Stimulated activated CD8-positive, alpha-beta memory T cell treated with anti-CD3 and anti-CD28 coated beads, Interleukin-12 subunit alpha, Interleukin-12 subunit beta, amount 100 ng/mL, for 24 hours (primary cell): Measurements from ENCODE around the gene RSPH10B.
"Not testable (repeated sequence)": the region's sequence is repeated elsewhere in the genome, so short reads cannot be mapped to it uniquely, and the experiment has no call there.

Source experiments
- DNase-seq: peaks from one replicate; pipeline ENCODE4 v3.0.0-alpha.2; 2020; ENCODE audit errors: extremely low read depth

The RSPH10B gene

DNA sequence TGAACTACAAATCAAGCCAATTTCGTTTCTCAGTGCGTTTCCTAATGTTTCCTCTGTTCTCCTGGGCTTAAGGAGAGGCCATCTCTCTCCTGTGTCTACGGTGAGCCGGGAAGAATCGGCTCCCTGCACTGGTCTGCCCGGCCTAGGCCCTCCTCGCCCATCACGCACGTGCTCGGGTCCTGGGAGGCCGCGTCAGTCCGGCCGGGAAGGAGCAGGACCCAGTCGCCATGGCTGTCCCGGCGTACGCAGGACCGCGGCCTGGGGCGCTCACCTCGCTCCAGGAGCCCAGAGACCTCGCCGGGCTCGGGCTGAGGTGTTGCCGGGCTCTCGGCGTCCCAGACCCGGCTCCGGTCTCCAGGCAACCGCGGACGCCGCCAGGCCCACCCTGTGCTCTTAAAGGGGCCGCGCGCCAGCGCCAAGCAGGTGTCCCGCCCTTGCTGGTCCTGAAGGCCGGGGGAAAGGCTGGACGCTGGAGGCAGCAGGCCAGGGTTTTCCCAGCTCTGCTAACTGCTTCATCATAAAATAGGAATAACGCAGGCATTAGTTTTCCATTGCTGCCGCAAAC lies at the start of gene RSPH10B:
TSS of gene RSPH10B (minus strand) at position 343 of the 565 bp plus-strand sequence. CDS start 3,573 bp downstream, outside the sequence.
- not testable (repeated sequence) for DNase-seq

DNA sequence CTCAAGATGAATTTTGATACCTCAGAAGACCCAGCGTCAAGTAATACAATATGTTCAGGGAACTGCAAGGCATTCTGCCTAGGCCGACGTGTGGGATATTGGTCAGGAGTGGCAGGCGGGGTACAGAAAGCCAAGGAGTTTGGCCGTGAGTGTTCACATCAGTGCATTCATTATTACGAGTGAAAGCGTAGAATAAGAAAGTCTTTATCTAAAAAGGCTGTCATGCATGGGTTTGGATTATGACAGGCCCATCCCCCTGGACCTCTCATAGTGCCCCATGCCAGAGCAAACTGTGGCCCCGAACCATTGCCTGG lies 46.1 kb upstream of the RSPH10B start:
- no peak for DNase-seq

DNA sequence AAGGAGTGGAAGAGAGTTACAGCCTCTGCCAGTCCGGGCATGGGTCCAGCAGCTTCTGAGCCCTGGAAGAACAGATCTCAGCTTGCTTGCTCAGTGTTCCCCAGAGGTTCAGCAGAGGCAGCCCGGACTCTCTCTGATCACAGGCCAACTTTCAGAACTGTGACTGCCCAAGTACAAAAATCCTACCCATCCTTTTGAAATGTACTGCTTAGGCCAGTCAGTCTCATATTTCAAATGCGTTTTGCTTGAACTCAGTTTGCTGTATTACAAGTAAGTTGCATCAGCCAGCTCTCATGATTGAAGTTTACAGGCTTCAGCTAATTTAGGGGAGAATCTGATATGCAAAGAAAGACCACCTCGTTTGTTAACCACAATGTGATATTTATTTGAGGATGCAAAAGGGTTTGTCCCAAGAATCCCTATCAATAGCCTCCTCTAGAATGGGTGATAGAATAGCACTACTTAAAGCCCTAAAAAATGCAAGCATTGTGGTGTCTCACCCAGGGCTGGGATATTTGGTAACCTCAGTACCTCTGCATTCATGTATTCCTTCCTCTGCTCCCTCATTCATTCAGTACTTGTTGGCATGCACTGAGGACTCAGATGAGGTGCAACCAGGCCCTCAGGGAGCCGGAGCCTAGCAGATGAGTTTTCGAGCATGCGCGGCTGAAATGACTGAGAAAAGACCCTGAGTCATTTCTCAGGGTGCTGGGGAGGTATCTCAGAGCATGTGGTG lies 45.6 kb upstream of the RSPH10B start:
- DNase-seq: no peak

- DNase-seq: no peak
Measured at GRCh38 chr7:6012355-6013104, 42.0 kb upstream of the RSPH10B start.

DNA sequence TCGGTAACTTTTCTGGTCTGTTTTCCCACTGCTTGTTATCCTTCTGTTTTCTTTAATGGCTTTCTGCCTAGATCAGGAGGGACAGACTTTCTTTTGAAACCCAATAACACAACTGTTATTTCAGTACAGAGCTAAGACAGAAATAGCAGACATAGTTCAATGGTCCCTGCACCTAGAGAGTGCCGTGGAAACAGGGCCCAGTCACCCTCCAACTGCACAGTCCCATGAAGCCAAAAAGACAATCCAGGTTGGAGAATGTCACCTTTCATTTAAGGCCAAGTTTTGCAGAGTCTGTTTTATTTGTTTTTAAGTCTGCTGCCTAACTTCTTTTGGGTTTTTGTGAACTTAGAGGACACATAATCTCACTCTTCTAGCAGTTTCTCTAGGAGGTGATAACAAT lies 41.1 kb upstream of the RSPH10B start:
- DNase-seq: no peak

- DNase-seq: not testable (repeated sequence)
Measured at GRCh38 chr7:6010370-6010769, 39.9 kb upstream of the RSPH10B start.

DNA sequence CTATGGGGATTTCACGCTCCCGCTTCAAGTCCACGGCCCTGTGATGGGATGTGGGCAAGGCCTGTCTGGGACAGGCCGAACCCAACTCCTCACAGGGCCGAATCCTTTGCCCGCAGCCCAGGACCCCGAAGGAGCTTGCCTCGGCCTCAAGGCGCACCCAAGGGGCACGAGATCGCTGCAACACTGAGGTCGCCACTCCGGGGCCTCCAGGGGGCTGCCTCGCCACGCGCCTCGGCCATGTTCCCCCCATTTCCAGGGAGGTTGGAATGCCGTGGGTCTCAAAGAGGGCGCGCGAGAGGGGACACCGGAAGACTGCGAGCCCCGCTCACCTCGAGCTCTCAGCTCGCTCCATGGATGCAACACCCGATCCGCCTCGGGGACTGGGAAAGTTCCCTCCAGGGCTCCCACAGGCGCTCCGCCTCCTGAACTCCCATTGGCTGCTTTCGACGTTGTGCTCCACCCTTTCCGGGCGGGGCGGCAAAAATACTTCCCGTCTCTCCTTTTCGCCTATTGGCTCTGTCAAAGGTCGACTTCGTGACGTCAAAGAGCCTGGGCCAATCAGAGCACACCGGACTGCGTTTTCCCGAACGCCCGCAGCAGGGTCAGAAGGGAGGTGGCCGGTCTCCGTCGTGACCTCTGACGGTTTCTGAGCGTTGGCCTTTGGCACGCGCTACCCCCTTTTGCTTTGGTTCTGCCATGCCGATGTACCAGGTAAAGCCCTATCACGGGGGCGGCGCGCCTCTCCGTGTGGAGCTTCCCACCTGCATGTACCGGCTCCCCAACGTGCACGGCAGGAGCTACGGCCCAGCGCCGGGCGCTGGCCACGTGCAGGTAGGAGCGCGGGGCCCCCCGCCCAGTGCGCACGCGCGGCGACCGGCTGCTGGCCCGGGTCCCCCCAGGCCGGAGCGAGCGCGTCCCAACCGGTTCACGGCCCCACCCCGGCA lies 38.5 kb upstream of the RSPH10B start, which contains the start of the genes AIMP2 and PMS2:
TSS of gene AIMP2 (plus strand) at position 605 of the 944 bp plus-strand sequence. CDS start at position 697, 92 bp downstream.
TSS of gene PMS2 (minus strand) at position 382 of the 944 bp plus-strand sequence. CDS start at position 352, 30 bp downstream.
- peak; percentile 93 for DNase-seq

DNA sequence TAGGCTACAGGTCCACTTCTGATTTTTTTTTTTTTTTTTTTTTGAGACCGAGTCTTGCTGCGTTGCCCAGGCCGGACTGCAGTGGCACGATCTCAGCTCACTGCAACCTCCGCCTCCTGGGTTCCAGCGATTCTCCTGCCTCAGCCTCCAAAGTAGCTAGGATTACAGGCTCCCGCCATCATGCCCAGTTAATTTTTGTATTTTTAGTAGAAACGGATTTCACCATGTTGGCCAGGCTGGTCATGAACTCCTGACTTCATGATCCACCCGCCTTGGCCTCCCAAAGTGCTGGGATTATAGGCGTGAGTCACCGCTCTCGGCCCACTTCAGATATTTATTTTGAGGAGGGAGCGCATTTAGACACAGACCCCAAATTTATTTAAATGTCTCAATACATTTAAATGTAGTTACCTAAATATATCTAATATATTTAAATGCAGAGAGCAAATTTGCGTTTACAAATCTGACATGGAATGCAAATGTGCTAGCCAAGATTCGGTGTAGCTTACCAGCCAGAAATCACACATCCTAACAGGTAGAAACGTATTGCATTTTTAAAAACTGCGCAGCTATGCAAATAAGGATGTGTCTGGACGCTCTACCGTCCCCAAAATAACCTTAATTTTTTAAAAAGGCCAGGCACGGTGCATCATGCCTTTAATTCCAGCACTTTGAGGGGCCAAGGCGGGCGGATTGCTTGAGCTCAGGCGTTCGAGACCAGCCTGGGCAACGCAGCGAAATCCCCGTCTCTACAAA lies 37.5 kb upstream of the RSPH10B start:
- DNase-seq: not testable (repeated sequence)

GRCh38 chr7:6007386-6007785 lies 36.9 kb upstream of the RSPH10B start:
- DNase-seq: no peak

GRCh38 chr7:5997210-5997808 lies 26.8 kb upstream of the RSPH10B start:
- DNase-seq: no peak

GRCh38 chr7:5987061-5987460 lies 16.6 kb upstream of the RSPH10B start:
- not testable (repeated sequence) for DNase-seq

DNA sequence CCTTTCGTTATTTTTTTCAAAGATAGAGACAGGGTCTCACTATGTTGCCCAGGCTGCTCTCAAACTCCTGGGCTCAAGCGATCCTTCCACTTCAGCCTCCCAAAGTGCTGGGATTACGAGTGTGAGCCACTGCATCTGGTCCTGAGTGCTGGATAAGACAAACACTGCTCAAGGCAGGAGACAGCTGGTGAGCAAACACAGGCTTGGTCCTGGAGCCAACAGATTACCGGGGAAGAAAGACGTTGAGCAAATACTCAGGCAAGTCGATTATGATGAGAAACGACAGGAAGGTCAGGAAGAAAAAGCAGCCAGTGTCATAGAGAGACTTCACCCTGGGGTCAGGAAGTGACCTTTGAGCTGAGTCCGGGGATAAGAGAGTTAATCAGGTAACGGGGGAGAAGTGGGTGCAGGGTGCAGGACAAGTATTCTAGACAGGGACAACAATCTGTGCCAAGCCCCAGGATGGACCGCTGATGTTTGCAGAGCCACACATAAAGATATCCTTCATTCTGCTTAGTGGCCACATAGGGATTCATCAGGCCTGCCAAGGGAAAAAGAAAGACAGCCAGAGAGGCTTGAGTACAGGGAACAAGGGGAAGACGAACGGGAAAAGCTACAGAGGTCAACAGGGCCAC lies 9.3 kb upstream of the RSPH10B start:
- not testable (repeated sequence) for DNase-seq

- not testable (repeated sequence) for DNase-seq
Measured at GRCh38 chr7:5973580-5973979, 3.1 kb upstream of the RSPH10B start.

DNA sequence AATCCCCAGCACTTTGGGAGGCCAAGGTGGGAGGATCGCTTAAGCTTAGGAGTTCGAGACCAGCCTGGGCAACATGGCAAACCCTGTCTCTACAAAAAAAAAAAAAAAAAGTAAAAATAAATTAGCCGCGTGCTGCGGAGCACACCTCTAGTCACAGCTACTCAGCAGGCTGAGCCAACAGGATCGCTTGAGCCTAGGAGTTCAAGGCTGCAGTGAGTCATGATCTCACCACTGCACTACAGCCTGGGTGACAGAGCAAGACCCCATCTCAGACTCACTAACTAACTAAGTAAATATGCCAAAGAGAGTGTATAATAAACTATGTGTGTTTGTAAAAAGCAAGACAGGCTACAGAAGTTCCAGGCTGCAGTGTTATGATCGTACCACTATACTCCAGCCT lies 6.7 kb downstream of the RSPH10B start:
- DNase-seq: not testable (repeated sequence)

- not testable (repeated sequence) for DNase-seq
Measured at GRCh38 chr7:5963205-5963604, 7.3 kb downstream of the RSPH10B start.

- DNase-seq: not testable (repeated sequence)
Measured at GRCh38 chr7:5934945-5935450, 35.5 kb downstream of the RSPH10B start.

DNA sequence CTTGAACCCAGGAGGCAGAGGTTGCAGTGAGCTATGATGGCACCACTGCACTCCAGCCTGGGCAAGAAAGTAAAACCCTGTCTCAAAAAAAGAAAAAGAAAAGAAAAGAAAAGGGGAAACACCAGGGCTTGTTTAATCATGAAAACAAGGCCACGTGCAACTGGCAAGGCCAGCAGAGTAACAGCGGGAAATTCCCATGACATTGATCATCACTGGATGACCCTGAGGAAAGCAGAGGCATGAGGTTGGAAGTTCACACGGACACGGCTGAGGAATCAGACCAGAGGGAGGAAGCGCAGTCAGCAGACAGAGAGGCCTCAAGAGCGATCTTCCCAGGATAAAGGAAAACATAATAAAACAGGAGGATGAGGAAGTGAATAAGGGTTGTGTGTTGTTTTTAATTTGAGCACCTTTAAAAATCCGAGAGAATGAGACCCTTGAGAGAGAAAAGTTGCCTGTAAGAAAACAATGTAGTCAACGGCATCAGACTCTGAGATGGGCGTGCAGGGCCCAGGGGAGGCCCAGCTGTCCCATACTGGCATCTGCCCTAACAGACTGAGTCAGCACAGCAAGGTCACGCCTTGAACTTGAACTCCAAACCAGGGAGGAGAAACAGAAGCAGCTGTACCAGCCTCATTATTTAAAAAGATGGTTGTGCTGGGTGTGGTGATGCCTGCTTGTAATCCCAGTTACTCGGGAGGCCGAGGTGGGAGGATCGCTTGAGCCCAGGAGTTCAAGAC lies 38.4 kb downstream of the RSPH10B start:
- DNase-seq: not testable (repeated sequence)

DNA sequence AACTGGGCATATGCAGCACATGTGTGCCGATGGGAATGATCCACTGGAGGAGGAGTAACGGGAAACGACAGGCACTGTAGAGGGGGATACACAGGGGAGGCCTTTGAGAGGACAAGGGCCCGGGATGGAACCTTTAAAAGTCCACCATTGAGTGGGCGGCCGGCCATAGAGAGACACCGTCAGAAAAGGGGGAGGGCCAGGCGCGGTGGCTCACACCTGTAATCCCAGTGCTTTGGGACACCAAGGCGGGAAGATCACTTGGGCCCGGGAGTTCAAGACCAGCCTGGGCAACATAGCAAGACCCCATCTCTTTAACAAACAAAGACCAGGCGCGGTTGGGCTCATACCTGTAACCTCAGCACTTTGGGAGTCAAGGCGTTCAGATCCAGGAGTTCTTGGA lies 39.2 kb downstream of the RSPH10B start:
- DNase-seq: not testable (repeated sequence)

DNA sequence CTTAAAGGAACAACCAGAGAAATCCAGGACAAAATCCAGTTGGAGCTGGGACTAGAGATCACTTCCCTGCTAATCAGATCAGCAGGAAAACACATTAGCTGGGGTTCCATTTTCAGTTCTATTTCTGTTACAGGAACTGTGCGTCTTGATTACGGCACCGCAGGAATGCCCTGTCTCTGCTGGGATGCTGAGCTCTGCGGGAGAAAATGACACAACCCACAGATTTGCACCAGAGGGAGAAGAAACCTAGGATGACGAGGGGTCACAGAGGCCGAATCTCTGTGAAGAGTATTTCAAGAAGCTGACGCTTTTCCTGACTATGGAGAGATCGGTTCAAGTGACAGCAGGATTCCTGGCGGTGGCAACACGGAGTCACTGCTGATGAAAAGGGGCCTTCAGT lies 40.2 kb downstream of the RSPH10B start:
- not testable (repeated sequence) for DNase-seq
